ENCODE results near the gene PAFAH1B1.

DNA sequence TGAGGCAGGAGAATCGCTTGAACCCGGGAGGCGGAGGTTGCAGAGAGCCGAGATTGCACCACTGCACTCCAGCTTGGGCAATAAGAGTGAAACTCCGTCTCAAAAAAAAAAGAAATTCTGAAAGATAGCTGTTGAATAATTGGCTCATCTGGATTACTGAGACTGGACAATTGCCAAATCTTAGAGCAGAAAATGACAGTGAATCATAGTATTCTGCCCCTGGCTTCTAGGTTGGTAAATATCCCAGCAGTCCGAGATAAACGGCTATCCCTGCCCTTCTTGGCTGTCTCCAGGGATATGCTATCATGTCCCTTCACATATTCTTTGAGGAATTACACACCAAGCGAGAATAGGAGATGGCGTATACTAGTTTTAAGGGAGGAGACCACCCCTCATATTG lies 46.3 kb upstream of the PAFAH1B1 start:
- TF ChIP-seq, protein P1, sequence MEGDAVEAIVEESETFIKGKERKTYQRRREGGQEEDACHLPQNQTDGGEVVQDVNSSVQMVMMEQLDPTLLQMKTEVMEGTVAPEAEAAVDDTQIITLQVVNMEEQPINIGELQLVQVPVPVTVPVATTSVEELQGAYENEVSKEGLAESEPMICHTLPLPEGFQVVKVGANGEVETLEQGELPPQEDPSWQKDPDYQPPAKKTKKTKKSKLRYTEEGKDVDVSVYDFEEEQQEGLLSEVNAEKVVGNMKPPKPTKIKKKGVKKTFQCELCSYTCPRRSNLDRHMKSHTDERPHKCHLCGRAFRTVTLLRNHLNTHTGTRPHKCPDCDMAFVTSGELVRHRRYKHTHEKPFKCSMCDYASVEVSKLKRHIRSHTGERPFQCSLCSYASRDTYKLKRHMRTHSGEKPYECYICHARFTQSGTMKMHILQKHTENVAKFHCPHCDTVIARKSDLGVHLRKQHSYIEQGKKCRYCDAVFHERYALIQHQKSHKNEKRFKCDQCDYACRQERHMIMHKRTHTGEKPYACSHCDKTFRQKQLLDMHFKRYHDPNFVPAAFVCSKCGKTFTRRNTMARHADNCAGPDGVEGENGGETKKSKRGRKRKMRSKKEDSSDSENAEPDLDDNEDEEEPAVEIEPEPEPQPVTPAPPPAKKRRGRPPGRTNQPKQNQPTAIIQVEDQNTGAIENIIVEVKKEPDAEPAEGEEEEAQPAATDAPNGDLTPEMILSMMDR (IDR thresholded peaks at IDR 0.05), result no peak
- TF ChIP-seq POLR2A (IDR thresholded peaks at IDR 0.05) (no peak), EP300 (IDR thresholded peaks at IDR 0.05) (no peak), POLR2AphosphoS5 (IDR thresholded peaks at IDR 0.05) (no peak)
